ENCODE results near the gene PLOD3.

GRCh38 chr7:101173752-101174244 is 43.6 kb downstream of the PLOD3 start:
- TF ChIP-seq EZH2 (IDR thresholded peaks at IDR 0.05; ENCODE audit: insufficient read depth, poor library complexity, severe bottlenecking) (no peak), EZH2phosphoT487 (IDR thresholded peaks at IDR 0.05; ENCODE audit: insufficient read depth, low read depth) (no peak)

Measured in GM23248 (cell line).